Neuronal stem cell (in vitro differentiated cells): Measurements from ENCODE around the gene CXXC5.

ENCODE experiments used
- DNase-seq: peaks from one replicate; pipeline ENCODE4 v3.0.0-alpha.2; 2013; ENCODE audit warnings: low spot score
- H2AFZ ChIP-seq: one replicate; pipeline ENCODE4 v1.6.1; 2013; ENCODE audit warnings: mild to moderate bottlenecking, low read length, inconsistent platforms
- H2AK5ac ChIP-seq: 2 replicates; pipeline ENCODE4 v1.6.1; 2013; ENCODE audit warnings: low read depth, mild to moderate bottlenecking, inconsistent platforms, low read length, moderate library complexity, mixed read lengths
- H2BK120ac ChIP-seq: 2 replicates; pipeline ENCODE4 v1.6.1; 2013; ENCODE audit warnings: low read depth, mild to moderate bottlenecking, inconsistent platforms, low read length, moderate library complexity, mixed read lengths
- H2BK12ac ChIP-seq: one replicate; pipeline ENCODE4 v1.6.1; 2013; ENCODE audit warnings: low read length, inconsistent platforms
- H2BK15ac ChIP-seq: 2 replicates; pipeline ENCODE4 v1.6.1; 2013; ENCODE audit warnings: mild to moderate bottlenecking, low read length, inconsistent platforms, mixed read lengths
- H2BK5ac ChIP-seq: one replicate; pipeline ENCODE4 v1.6.1; 2013; ENCODE audit warnings: inconsistent platforms, mild to moderate bottlenecking, low read length, moderate library complexity
- H3K14ac ChIP-seq: one replicate; pipeline ENCODE4 v1.6.1; 2013; ENCODE audit warnings: low read length, inconsistent platforms
- H3K18ac ChIP-seq: 2 replicates; pipeline ENCODE4 v1.6.1; 2013; ENCODE audit warnings: low read length, inconsistent platforms
- H3K23ac ChIP-seq: 2 replicates; pipeline ENCODE4 v1.6.1; 2013; ENCODE audit warnings: low read depth, mild to moderate bottlenecking, mixed read lengths, low read length, inconsistent platforms; ENCODE audit not compliant: poor library complexity
- H3K27ac ChIP-seq: replicated peaks from 3 replicates; pipeline ENCODE4 v1.5.1; 2013; ENCODE audit warnings: low read length, inconsistent platforms
- H3K27me3 ChIP-seq, 3 experiments: 2 replicates each; pipeline ENCODE4 v1.6.1; 2013; ENCODE audit warnings: low read length in 3 of 3, mild to moderate bottlenecking in 2 of 3, inconsistent platforms in 1 of 3, low read depth in 1 of 3, mixed read lengths in 1 of 3, moderate library complexity in 1 of 3; ENCODE audit not compliant: control insufficient read depth in 3 of 3, insufficient read depth in 3 of 3
- H3K36me3 ChIP-seq, 2 donors: replicated peaks in 1 of 2; 2 replicates each; pipeline ENCODE4 v1.6.1; 2013; ENCODE audit warnings: low read length in 2 of 2; ENCODE audit not compliant: control insufficient read depth in 2 of 2, insufficient read depth in 2 of 2
- H3K4ac ChIP-seq: 2 replicates; pipeline ENCODE4 v1.6.1; 2013; ENCODE audit warnings: inconsistent platforms, mild to moderate bottlenecking, low read length, moderate library complexity
- H3K4me1 ChIP-seq, 2 donors: 1 replicate in 1 of 2; 2 replicates in 1 of 2; pipeline ENCODE4 v1.6.1; 2013; ENCODE audit warnings: low read length in 2 of 2, low read depth in 1 of 2; ENCODE audit not compliant: control insufficient read depth in 2 of 2, insufficient read depth in 1 of 2
- H3K4me2 ChIP-seq: one replicate; pipeline ENCODE4 v1.6.1; 2013; ENCODE audit warnings: mild to moderate bottlenecking, low read length, inconsistent platforms; ENCODE audit not compliant: insufficient read depth, poor library complexity, severe bottlenecking
- H3K4me3 ChIP-seq, 2 donors: 2 replicates each; pipeline ENCODE4 v1.5.1; 2013; ENCODE audit warnings: low read length in 2 of 2, mild to moderate bottlenecking in 2 of 2, inconsistent platforms in 1 of 2, moderate library complexity in 1 of 2
- H3K79me1 ChIP-seq: one replicate; pipeline ENCODE4 v1.6.1; 2013; ENCODE audit warnings: low read depth, mild to moderate bottlenecking, inconsistent platforms, low read length, moderate library complexity
- H3K9ac ChIP-seq: one replicate; pipeline ENCODE4 v1.6.1; 2013; ENCODE audit warnings: mild to moderate bottlenecking, low read depth, low read length, inconsistent platforms; ENCODE audit not compliant: poor library complexity
- H3K9me3 ChIP-seq, 2 donors: replicated peaks in 1 of 2; 2 replicates each; pipeline versions ENCODE3 to v1.6.1; 2013; ENCODE audit warnings: low read length in 2 of 2, mild to moderate bottlenecking in 2 of 2, inconsistent platforms in 1 of 2, low read depth in 1 of 2, mixed read lengths in 1 of 2, moderate library complexity in 1 of 2; ENCODE audit not compliant: control insufficient read depth in 2 of 2, insufficient read depth in 1 of 2
- H4K8ac ChIP-seq: one replicate; pipeline ENCODE4 v1.6.1; 2013; ENCODE audit warnings: low read depth, mild to moderate bottlenecking, inconsistent platforms, low read length, moderate library complexity
- H4K91ac ChIP-seq: one replicate; pipeline ENCODE4 v1.6.1; 2013; ENCODE audit warnings: low read length, low read depth, mild to moderate bottlenecking, inconsistent platforms; ENCODE audit not compliant: poor library complexity
- WGBS, 2 donors: extraction: QIAGEN DNeasy Blood & Tissue Kit; methylation state at CpG; one replicate each; pipeline ENCODE4 v1.1.7; 2013; ENCODE audit warnings: missing lambda C conversion rate in 2 of 2, mixed read lengths in 1 of 2; ENCODE audit not compliant: insufficient read length in 2 of 2, insufficient replicate concordance in 1 of 2; ENCODE audit errors: extremely low coverage in 2 of 2; 5-methylcytosine and 5-hydroxymethylcytosine counted together

Gene CXXC5

DNA sequence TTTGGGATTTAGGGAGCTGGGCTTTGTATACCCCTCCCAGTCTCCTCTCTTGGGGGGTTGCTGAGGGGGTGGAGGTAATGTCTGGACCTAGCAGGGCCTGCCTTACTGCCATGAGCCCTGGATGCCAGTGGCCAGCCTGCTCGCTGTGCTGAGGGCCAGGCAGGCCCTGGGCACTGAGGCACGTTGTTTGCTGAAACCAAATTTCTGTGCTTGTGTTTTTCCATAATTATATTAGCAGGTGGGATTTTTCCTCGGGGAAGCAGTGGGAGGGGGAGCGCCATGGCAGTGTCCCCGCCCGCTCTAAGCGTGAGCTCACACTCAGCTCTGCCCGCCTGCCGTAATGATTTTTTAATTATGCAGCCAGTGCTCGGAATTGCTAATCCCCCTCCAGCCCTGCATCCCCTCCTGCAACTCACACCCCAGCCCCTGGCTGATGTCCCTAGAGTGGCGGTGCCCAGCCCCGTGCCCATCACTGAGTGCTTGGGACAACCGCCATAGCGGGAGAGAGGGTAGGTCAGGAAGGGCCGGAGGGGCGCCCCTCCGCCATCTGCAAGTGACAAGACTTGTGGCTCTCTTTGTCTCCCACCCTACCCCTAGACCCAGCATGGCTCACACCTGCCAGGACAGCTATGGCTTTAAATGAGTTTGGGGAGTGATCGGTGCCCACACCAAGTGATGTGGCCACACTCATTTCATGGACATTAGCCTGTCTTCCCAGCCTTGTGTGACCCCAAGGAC, 20.9 kb downstream of the CXXC5 start:
- Histone ChIP-seq H3K79me1 (peaks cover 28% of the 10 kb centered on the region), H3K14ac (no peak overlapping the region), H3K4me2 (no peak overlapping the region), H2AFZ (no peak overlapping the region), H3K4me1 (peaks cover 42 to 52% of the 10 kb centered on the region in 2 donors), H2BK15ac (no peak overlapping the region), H2BK12ac (peak overlapping the region; percentile 27), H3K23ac (no peak overlapping the region), H3K18ac (peak overlapping the region; percentile 7), H2BK5ac (peak overlapping the region; percentile 26), H3K27me3 (no peaks in the 10 kb centered on the region), H3K4ac (no peak overlapping the region), H4K91ac (no peak overlapping the region), H3K9ac (no peak overlapping the region), H3K36me3 (peaks cover 2 to 31% of the 10 kb centered on the region in 2 donors), H3K9me3 (no peaks in the 10 kb centered on the region), H2BK120ac (no peak overlapping the region), H3K4me3 (no peak overlapping the region), H4K8ac (no peak overlapping the region), H2AK5ac (peak overlapping the region; percentile 82), H3K27ac (no peak overlapping the region)
- DNase-seq, result no peak
- no CpG with 5 or more reads among the region's 18 CpGs for WGBS, 2 donors

DNA sequence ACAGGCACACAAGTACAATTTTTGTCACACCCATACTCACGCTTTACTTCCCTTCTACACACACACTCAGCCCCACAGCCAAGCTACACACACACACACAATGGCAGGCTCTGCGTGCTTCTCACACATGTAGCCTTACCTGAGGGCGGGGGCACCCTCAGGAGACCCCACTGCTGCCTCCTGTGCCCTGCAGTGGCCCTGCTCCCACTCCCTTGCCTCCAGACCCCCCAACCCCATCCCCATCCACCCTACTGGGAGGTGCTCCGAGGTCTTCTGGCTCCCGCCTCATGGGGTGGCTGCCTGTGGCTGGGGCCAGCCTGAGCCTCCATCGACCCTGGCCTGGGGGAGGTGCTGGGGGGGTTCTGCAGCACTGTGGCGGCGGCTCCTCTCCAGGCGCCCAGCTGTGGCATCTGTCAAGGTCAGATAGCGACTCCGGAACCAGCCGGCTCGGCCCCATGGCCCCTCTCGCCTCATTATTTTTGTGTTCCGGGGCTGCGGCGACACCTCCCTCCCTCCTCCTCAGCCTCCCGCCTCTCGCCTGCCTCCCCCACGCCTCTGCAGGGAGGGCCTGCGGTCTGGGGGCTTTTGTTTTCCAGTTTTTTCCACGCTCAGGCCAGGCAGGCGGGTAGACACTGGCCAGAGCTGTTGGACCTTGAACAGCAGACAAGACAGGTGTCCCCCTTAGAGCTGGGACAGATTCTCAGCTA, 21.7 kb downstream of the CXXC5 start:
- peak overlapping the region; percentile 84 for H2BK15ac ChIP-seq
- no peaks in the 10 kb centered on the region for H3K9me3 ChIP-seq
- H3K23ac ChIP-seq, result peak overlapping the region; percentile 93
- peak overlapping the region; percentile 82 for H2AK5ac ChIP-seq
- WGBS, 2 donors, result no CpG with 5 or more reads among the region's 23 CpGs
- no peak overlapping the region for H3K14ac ChIP-seq
- H2BK120ac ChIP-seq, result peak overlapping the region; percentile 42
- H3K4ac ChIP-seq, result no peak overlapping the region
- peaks cover 44 to 52% of the 10 kb centered on the region in 2 donors for H3K4me1 ChIP-seq
- H3K18ac ChIP-seq, result peak overlapping the region; percentile 92
- H3K79me1 ChIP-seq, result peaks cover 30% of the 10 kb centered on the region
- peak overlapping the region; percentile 50 for H2BK12ac ChIP-seq
- H2BK5ac ChIP-seq, result no peak overlapping the region
- H2AFZ ChIP-seq, result no peak overlapping the region
- no peak overlapping the region for H3K4me2 ChIP-seq
- no peak overlapping the region for H3K4me3 ChIP-seq
- peaks cover 2 to 25% of the 10 kb centered on the region in 2 donors for H3K36me3 ChIP-seq
- no peak overlapping the region for H4K91ac ChIP-seq
- H3K27me3 ChIP-seq, result no peaks in the 10 kb centered on the region
- no peak overlapping the region for H4K8ac ChIP-seq
- DNase-seq, result no peak
- H3K9ac ChIP-seq, result no peak overlapping the region
- H3K27ac ChIP-seq, result no peak overlapping the region

DNA sequence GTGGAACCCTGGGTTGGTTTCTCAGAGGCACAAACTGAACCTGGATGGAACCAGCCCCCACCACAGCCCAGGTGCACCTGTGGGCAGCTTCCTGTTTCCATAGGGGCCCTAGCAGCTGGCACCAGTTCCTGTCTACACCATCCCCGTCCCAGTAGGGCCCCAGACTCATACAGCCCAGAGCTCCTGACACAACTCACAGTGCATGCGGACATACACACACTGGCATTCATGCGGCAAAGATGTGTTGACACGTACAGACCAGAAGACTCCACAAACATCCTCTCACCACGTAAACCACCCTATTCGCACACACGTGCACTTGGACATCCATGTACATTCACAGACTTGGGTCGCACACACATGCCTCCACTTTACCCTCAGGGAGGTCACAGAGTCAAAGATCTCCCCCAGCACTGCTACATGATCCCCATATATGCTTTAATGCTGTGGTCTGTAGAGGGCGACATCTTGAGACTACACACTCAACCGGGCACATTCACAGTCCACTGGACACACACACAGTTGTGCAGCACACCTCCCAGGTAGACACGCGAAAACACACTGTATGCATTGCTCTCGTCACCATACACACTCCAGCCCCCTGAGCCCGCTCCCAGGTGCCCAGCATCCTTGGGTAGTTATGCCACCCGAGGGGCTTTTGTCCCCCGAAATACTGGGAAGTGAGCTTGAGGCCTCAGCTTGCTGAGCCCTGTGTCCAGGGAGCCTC, 22.4 kb downstream of the CXXC5 start:
- H3K4ac ChIP-seq, result peak overlapping the region; percentile 17
- H4K91ac ChIP-seq, result peak overlapping the region; percentile 7
- no peak overlapping the region for H2BK5ac ChIP-seq
- no peak for DNase-seq
- H3K4me2 ChIP-seq, result no peak overlapping the region
- no peak overlapping the region for H3K9ac ChIP-seq
- H4K8ac ChIP-seq, result no peak overlapping the region
- H3K4me1 ChIP-seq, result peaks cover 44 to 52% of the 10 kb centered on the region in 2 donors
- H3K9me3 ChIP-seq, result no peaks in the 10 kb centered on the region
- H3K27me3 ChIP-seq, result no peaks in the 10 kb centered on the region
- H3K23ac ChIP-seq, result peak overlapping the region; percentile 93
- H3K27ac ChIP-seq, result no peak overlapping the region
- peak overlapping the region; percentile 82 for H2AK5ac ChIP-seq
- no CpG with 5 or more reads among the region's 16 CpGs for WGBS, 2 donors
- H3K18ac ChIP-seq, result peak overlapping the region; percentile 92
- peak overlapping the region; percentile 87 for H2BK12ac ChIP-seq
- H3K14ac ChIP-seq, result peak overlapping the region; percentile 75
- H3K36me3 ChIP-seq, result peaks cover 2 to 21% of the 10 kb centered on the region in 2 donors
- H2BK15ac ChIP-seq, result peak overlapping the region; percentile 84
- H3K79me1 ChIP-seq, result peaks cover 28% of the 10 kb centered on the region
- H3K4me3 ChIP-seq, result no peak overlapping the region
- H2AFZ ChIP-seq, result no peak overlapping the region
- H2BK120ac ChIP-seq, result no peak overlapping the region
